Activated CD4-positive, alpha-beta T cell treated with anti-CD3 and anti-CD28 coated beads, Interleukin-2, amount 10 ng/mL, durations not matched to agents 24 days and 14 days (primary cell): ENCODE results near the gene NLRC4. TPM values are rescaled to one million over a fixed set of nuclear protein-coding genes. Genes with fewer than 3 reads are reported as not detected.
A peak's percentile ranks its signal among the peaks of the same experiment; 100 is the strongest.
"Not testable (repeated sequence)": the region's sequence is repeated elsewhere in the genome, so short reads cannot be mapped to it uniquely, and the experiment has no call there.

ENCODE experiments used
- DNase-seq: peaks from one replicate; pipeline ENCODE4 v3.0.0; 2022
- H3K27ac Mint-ChIP-seq: one replicate; pipeline ENCODE4 v1.8.0; 2022; ENCODE audit warnings: mild to moderate bottlenecking, mixed read lengths
- H3K27me3 Mint-ChIP-seq: one replicate; pipeline ENCODE4 v1.8.0; 2022; ENCODE audit warnings: mixed read lengths
- H3K36me3 Mint-ChIP-seq: one replicate; pipeline ENCODE4 v1.8.0; 2022; ENCODE audit warnings: low read depth, mild to moderate bottlenecking, mixed read lengths
- H3K4me1 Mint-ChIP-seq: one replicate; pipeline ENCODE4 v1.8.0; 2021; ENCODE audit warnings: mixed read lengths
- H3K4me3 Mint-ChIP-seq: one replicate; pipeline ENCODE4 v1.8.0; 2022; ENCODE audit warnings: mild to moderate bottlenecking, moderate library complexity, mixed read lengths
- H3K9me3 Mint-ChIP-seq: one replicate; pipeline ENCODE4 v1.8.0; 2021; ENCODE audit warnings: mixed read lengths
- intact Hi-C: fragments of 100-400 bp; cut with micrococcal nuclease; formaldehyde crosslinking; loops from one replicate; pipeline ENCODE4 v1.15.1; 2023
- total RNA-seq: library from RNA; stranded (reverse); gene quantifications from 2 replicates; pipeline ENCODE4 v1.2.3, GENCODE V29; 2022

NLRC4 gene
- 0.19 and 0.24 TPM in 2 replicates for total RNA-seq

GRCh38 chr2:32264422-32265105 is at the start of gene NLRC4:
Gene NLRC4 (minus strand): TSS chr2:32264886. CDS start chr2:32256775, 8,111 bp downstream.
- H3K27ac Mint-ChIP-seq: peak within 1 kb of the TSS; percentile 89
- peaks cover 2% of the 10 kb centered on the region for H3K27me3 Mint-ChIP-seq
- H3K36me3 Mint-ChIP-seq: no peaks in the 10 kb centered on the region
- H3K4me3 Mint-ChIP-seq: peak within 1 kb of the TSS; percentile 65
- peaks cover 5% of the 10 kb centered on the region for H3K4me1 Mint-ChIP-seq
- intact Hi-C loops: no loop called here
- DNase-seq: no peak
- H3K9me3 Mint-ChIP-seq: no peaks in the 10 kb centered on the region

- H3K4me1 Mint-ChIP-seq: no peaks in the 10 kb centered on the region
Measured at GRCh38 chr2:32310577-32310976, 45.9 kb upstream of the NLRC4 start.

GRCh38 chr2:32293966-32294562 is 29.4 kb upstream of the NLRC4 start:
- not testable (repeated sequence) for H3K4me1 Mint-ChIP-seq, H3K4me3 Mint-ChIP-seq

More at GRCh38 chr2:32310577-32310976, 45.9 kb upstream of the NLRC4 start:
- Mint-ChIP-seq H3K4me3 (no peak overlapping the region), H3K27ac (no peak overlapping the region), H3K27me3 (no peaks in the 10 kb centered on the region), H3K9me3 (no peaks in the 10 kb centered on the region), H3K36me3 (peaks cover 7% of the 10 kb centered on the region)
- DNase-seq: no peak
- intact Hi-C loops: no loop called here

GRCh38 chr2:32293493-32293892 is 28.8 kb upstream of the NLRC4 start:
- Mint-ChIP-seq H3K36me3 (peaks cover 29% of the 10 kb centered on the region), H3K4me1 (peaks cover 11% of the 10 kb centered on the region)
- H3K4me3 Mint-ChIP-seq, intact Hi-C loops, H3K27ac Mint-ChIP-seq, DNase-seq, H3K27me3 Mint-ChIP-seq, H3K9me3 Mint-ChIP-seq: not testable (repeated sequence)

More at GRCh38 chr2:32293966-32294562, 29.4 kb upstream of the NLRC4 start:
- H3K27me3 Mint-ChIP-seq, DNase-seq, H3K9me3 Mint-ChIP-seq, H3K27ac Mint-ChIP-seq, intact Hi-C loops: not testable (repeated sequence)
- H3K36me3 Mint-ChIP-seq: peaks cover 32% of the 10 kb centered on the region

GRCh38 chr2:32291746-32292145 is 27.1 kb upstream of the NLRC4 start:
- DNase-seq: no peak
- Mint-ChIP-seq H3K27ac (no peak overlapping the region), H3K4me3 (no peak overlapping the region), H3K36me3 (peaks cover 32% of the 10 kb centered on the region), H3K4me1 (peaks cover 15% of the 10 kb centered on the region), H3K27me3 (no peaks in the 10 kb centered on the region), H3K9me3 (no peaks in the 10 kb centered on the region)
- intact Hi-C loops: no loop called here

GRCh38 chr2:32290000-32290339 is 25.3 kb upstream of the NLRC4 start:
- DNase-seq: no peak
- no peaks in the 10 kb centered on the region for H3K27me3 Mint-ChIP-seq
- no peak overlapping the region for H3K27ac Mint-ChIP-seq
- intact Hi-C loops: no loop called here
- no peaks in the 10 kb centered on the region for H3K9me3 Mint-ChIP-seq
- H3K36me3 Mint-ChIP-seq: peaks cover 30% of the 10 kb centered on the region
- no peak overlapping the region for H3K4me3 Mint-ChIP-seq
- peaks cover 17% of the 10 kb centered on the region for H3K4me1 Mint-ChIP-seq

GRCh38 chr2:32289165-32289999 is 24.7 kb upstream of the NLRC4 start:
- H3K36me3 Mint-ChIP-seq: peaks cover 32% of the 10 kb centered on the region
- no peaks in the 10 kb centered on the region for H3K9me3 Mint-ChIP-seq
- H3K4me3 Mint-ChIP-seq: no peak overlapping the region

GRCh38 chr2:32284321-32284720 is 19.6 kb upstream of the NLRC4 start:
- intact Hi-C loops: no loop called here
- Mint-ChIP-seq H3K27ac (peak overlapping the region; percentile 39), H3K27me3 (no peaks in the 10 kb centered on the region)

More at GRCh38 chr2:32289165-32289999, 24.7 kb upstream of the NLRC4 start:
- Mint-ChIP-seq H3K27ac (no peak overlapping the region), H3K4me1 (peaks cover 22% of the 10 kb centered on the region), H3K27me3 (no peaks in the 10 kb centered on the region)
- intact Hi-C loops: no loop called here
- peak; percentile 44 for DNase-seq

GRCh38 chr2:32278478-32278853 is 13.8 kb upstream of the NLRC4 start:
- peak overlapping the region; percentile 92 for H3K4me3 Mint-ChIP-seq
- H3K36me3 Mint-ChIP-seq: peaks cover 19% of the 10 kb centered on the region
- peak overlapping the region; percentile 89 for H3K27ac Mint-ChIP-seq
- intact Hi-C loops: no loop called here
- peaks cover 7% of the 10 kb centered on the region for H3K27me3 Mint-ChIP-seq
- no peak for DNase-seq
- H3K9me3 Mint-ChIP-seq: no peaks in the 10 kb centered on the region
- peaks cover 22% of the 10 kb centered on the region for H3K4me1 Mint-ChIP-seq

More at GRCh38 chr2:32284321-32284720, 19.6 kb upstream of the NLRC4 start:
- no peaks in the 10 kb centered on the region for H3K9me3 Mint-ChIP-seq
- peaks cover 38% of the 10 kb centered on the region for H3K36me3 Mint-ChIP-seq
- no peak overlapping the region for H3K4me3 Mint-ChIP-seq
- DNase-seq: peak; percentile 45
- H3K4me1 Mint-ChIP-seq: peaks cover 29% of the 10 kb centered on the region

- H3K4me1 Mint-ChIP-seq: peaks cover 18% of the 10 kb centered on the region
- intact Hi-C loops: loop anchor here (1.0 to 2.0 kb wide), 3 partner anchors 78 to 215 kb away; partner anchors contain the start of genes SLC30A6 and SPAST
Measured at GRCh38 chr2:32277674-32278477, 13.2 kb upstream of the NLRC4 start, which contains the start of gene YIPF4. Gene YIPF4 (plus strand): TSS chr2:32277904. CDS start chr2:32278156, 252 bp downstream.

GRCh38 chr2:32277363-32277673 is 12.6 kb upstream of the NLRC4 start:
- peaks cover 7% of the 10 kb centered on the region for H3K27me3 Mint-ChIP-seq
- intact Hi-C loops: loop anchor here (1.0 to 2.0 kb wide), 3 partner anchors 79 to 215 kb away; partner anchors contain the start of genes SLC30A6 and SPAST

More at GRCh38 chr2:32277674-32278477, 13.2 kb upstream of the NLRC4 start, which contains the start of gene YIPF4:
- peak within 1 kb of the TSS; percentile 89 for H3K27ac Mint-ChIP-seq
- no peaks in the 10 kb centered on the region for H3K9me3 Mint-ChIP-seq
- H3K27me3 Mint-ChIP-seq: peaks cover 7% of the 10 kb centered on the region
- H3K4me3 Mint-ChIP-seq: peak within 1 kb of the TSS; percentile 92
- peak; percentile 97 for DNase-seq
- H3K36me3 Mint-ChIP-seq: peaks cover 13% of the 10 kb centered on the region

GRCh38 chr2:32275790-32276189 is 11.1 kb upstream of the NLRC4 start:
- H3K9me3 Mint-ChIP-seq, H3K36me3 Mint-ChIP-seq, H3K27me3 Mint-ChIP-seq, H3K27ac Mint-ChIP-seq, DNase-seq, H3K4me3 Mint-ChIP-seq: not testable (repeated sequence)
- H3K4me1 Mint-ChIP-seq: peaks cover 14% of the 10 kb centered on the region
- intact Hi-C loops: loop anchor here (2.0 kb wide), 2 partner anchors 111 to 213 kb away; partner anchors contain the start of genes SLC30A6 and SPAST

More at GRCh38 chr2:32277363-32277673, 12.6 kb upstream of the NLRC4 start:
- Mint-ChIP-seq H3K27ac (peak overlapping the region; percentile 89), H3K4me3 (peak overlapping the region; percentile 92), H3K4me1 (peaks cover 18% of the 10 kb centered on the region), H3K9me3 (no peaks in the 10 kb centered on the region), H3K36me3 (peaks cover 12% of the 10 kb centered on the region)
- no peak for DNase-seq

- Mint-ChIP-seq H3K4me1 (peaks cover 14% of the 10 kb centered on the region), H3K9me3 (no peaks in the 10 kb centered on the region), H3K36me3 (peaks cover 2% of the 10 kb centered on the region), H3K27ac (no peak overlapping the region), H3K27me3 (peaks cover 9% of the 10 kb centered on the region), H3K4me3 (no peak overlapping the region)
- no peak for DNase-seq
- intact Hi-C loops: no loop called here
Measured at GRCh38 chr2:32274289-32274688, 9.6 kb upstream of the NLRC4 start.
